Astrocyte (in vitro differentiated cells and primary cell): ENCODE results near the gene OPN5.

Experiments
- CTCF ChIP-seq: IDR thresholded peaks from 2 replicates; pipeline ENCODE4 v1.5.1; 2011; ENCODE audit warnings: low read depth, mild to moderate bottlenecking, inconsistent platforms, low read length, moderate library complexity; ENCODE audit not compliant: insufficient read depth
- EZH2 ChIP-seq: IDR thresholded peaks from 2 replicates; pipeline ENCODE4 v1.6.1; 2012; ENCODE audit warnings: mild to moderate bottlenecking, low read length, inconsistent platforms; ENCODE audit not compliant: insufficient read depth

- no peak for TF ChIP-seq CTCF
- TF ChIP-seq EZH2: no peak
Observed at GRCh38 chr6:47853766-47854165, 71.9 kb downstream of the OPN5 start.
